HK-2 (cell line): ENCODE results near the gene TMEM132E.
"Not testable (repeated sequence)": the region's sequence is repeated elsewhere in the genome, so short reads cannot be mapped to it uniquely, and the experiment has no call there.

Source experiments
- DNase-seq: peaks from one replicate; pipeline ENCODE4 v3.0.0-alpha.2; 2018; ENCODE audit not compliant: unreplicated experiment

The TMEM132E gene, protein sequence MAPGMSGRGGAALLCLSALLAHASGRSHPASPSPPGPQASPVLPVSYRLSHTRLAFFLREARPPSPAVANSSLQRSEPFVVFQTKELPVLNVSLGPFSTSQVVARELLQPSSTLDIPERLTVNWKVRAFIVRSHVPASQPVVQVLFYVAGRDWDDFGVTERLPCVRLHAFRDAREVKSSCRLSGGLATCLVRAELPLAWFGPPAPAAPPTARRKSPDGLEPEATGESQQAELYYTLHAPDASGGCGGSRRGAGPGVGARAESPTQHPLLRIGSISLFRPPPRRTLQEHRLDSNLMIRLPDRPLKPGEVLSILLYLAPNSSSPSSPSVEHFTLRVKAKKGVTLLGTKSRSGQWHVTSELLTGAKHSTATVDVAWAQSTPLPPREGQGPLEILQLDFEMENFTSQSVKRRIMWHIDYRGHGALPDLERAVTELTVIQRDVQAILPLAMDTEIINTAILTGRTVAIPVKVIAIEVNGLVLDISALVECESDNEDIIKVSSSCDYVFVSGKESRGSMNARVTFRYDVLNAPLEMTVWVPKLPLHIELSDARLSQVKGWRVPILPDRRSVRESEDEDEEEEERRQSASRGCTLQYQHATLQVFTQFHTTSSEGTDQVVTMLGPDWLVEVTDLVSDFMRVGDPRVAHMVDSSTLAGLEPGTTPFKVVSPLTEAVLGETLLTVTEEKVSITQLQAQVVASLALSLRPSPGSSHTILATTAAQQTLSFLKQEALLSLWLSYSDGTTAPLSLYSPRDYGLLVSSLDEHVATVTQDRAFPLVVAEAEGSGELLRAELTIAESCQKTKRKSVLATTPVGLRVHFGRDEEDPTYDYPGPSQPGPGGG (N-terminal part only)

DNA sequence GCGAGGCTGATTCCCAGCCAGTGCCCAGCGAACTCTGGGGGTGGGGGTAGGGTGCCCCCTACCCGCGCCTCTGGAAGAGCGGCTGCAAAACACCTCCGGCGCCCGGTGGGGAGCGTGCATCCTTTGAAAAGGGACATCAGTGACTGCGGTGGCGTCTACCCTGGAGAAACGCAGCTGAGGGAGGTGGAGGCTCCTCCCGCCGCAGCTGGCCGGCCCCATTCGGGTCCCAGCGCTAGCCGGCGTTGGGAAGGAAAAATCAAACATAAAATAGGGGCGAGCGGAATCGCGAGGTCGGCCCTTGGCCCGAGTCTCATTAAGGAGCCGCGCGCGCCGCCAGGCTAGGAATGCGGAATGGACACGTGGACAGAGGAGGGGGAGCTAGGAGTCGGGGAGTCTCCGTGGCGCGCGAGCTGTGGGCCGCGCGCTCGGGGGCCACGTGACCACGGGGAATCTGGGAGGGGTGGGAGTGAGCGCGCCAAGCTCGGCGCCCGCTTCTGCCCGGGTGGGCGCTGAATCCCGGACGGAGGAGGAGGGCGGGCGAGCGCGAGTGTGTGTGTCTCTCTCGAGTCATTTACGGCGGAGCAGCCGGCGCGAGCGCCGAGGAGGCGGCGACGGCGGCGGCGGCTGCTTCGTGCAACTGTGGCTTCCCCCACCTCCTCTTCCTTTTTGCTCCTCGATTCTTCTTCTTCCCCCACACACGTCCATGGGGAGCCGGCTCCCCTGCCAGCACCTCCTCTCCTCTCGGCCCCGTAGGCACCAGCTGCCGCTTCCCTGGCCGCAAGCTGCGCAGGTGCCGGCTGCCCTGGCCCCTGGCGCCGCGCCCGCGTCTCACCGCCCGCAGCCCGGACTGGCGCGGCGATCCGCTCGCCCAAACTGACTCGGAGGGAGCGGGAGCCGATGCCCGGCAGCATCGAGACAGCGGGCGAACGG is at the start of gene TMEM132E:
TSS of gene TMEM132E (plus strand) at position 566 of the 930 bp plus-strand sequence. CDS start 1,495 bp downstream, outside the sequence.
- no peak for DNase-seq

DNA sequence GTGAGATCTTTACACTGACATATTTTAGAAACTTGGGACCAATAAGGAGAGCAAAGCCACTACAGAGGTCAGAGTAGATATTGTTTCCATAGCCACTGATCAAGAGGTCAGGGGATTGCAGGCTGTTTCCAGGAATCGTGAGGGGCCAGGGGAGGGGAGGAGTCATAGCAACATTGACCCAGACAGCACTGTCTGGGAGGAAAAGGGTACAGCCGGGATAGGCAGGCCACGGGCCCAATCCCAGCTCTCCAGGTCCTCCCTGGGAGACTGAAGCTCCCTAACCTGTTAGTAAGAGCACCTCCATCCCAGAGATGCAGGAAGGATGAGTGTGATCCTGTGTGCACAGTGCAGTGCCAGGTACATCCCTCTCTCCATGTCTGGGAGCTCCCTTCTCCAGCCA is 48.5 kb upstream of the TMEM132E start:
- no peak for DNase-seq

DNA sequence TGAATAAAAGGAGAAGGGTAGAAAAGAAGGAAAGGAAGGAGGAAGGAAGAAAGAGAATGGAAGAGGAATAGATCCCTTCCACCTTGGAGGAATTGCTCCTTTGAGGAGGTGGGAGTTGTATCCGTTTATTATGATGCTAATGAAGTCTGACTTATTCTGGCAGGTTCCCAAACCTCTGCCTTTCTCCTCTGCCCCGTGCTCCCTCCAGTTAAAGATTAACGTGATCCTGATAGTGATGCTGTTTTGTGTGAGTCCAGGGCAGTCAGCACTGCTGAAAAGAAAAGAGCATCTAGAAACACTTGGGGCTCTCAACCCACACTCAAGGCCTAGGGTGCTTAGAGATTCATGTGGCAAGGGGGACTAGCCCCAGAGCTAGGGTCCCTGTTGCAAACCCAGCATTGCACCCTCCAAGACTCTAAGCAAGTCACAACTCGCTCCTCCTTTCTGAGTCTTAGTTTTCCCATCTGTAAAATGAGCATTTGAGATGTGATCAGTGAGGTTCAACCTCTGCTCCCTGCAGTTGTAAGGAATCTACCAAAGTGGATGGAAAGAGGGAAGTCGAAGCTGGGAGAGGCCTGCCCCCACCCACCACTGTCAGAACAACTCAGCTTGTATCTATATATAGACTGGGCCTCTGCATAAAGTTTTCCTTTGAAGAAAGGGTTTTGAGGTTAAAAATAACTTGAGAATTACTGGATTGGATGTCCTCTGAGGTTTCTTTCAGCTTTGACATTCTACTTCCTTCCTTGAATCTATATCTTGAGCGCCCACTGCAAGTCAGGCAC is 46.9 kb upstream of the TMEM132E start:
- no peak for DNase-seq

DNA sequence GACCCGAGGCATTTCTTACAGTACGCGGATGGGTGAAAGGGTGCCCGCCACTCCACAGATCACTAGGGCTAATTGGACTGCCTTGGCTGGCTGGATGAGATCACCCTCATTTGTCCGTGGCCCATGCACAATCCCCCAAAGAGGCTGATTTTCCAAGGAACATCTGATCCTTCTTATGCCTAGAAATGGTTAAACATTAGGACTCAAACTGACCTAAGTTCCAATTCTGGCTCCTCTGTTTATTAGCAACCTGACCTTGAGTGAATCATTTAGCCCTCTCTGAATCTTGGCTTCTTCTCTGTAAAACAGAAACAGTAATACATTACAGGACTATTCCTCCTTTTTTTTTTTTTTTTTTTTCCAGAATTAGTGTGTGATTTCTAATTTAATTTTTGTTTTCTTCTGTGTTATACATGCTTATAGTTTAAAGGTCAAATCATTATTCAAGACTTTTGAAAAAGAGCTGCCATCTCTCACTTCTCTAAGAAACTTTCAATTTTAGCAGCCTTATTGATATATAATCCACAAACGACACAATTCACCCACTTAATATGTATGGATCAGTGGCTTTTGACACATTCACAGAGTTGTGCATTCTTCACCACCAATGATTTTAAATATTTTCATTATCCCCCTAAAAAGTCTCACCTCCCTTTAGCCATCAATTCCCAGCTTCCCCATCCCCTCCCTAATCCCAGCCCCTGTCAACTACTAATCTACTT is 45.4 kb upstream of the TMEM132E start:
- DNase-seq, result no peak

DNA sequence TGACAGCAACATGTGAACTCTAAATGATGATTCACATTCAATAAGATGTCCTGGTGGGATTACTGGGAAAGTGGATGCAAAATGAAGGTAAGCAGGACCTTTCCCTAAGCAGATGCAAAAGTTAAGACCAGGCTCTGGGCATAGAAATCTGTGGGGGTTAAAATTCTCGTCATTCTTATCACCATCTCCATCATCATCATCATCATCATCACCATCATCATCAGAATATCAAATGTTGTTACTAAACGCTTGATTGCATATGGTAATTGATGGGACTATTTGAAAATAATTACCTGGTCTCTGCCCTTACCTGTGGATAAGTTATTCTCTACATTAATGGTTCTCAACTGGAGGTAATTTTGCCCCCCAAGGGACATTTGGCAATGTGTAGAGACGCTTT is 41.9 kb upstream of the TMEM132E start:
- no peak for DNase-seq

DNA sequence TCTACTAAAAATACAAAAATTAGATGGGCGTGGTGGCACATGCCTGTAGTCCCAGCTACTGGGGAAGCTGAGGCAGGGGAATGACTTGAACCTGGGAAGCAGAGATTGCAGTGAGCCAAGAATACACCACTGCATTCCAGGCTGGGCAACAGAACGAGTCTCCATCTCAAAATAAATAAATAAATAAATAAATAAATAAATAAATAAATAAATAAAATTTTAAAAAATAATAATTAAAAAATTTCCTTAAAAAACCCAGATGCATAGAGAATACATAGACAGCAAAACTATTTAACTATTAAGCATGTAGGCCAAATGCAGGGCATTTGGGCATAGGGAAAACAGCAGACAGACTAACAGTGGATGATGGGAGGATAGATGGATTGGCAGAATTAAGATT is 40.8 kb upstream of the TMEM132E start:
- not testable (repeated sequence) for DNase-seq

DNA sequence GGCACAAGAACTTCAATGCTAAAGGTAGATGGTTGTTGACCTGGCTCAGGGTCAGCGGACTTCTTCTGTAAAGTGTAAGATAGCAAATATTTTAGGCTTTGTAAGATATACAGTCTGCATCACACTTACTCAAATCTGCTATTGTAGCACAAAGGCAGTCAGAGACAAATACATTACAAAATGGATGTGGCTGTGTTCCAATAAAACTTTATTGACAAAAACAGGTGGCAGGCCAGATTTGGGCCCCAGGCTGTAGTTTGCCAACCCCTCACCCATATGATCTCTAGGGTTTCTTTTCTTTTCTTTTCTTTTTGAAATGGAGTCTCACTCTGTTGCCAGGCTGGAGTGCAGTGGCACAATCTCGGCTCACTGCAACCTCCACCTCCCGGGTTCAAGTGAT is 39.5 kb upstream of the TMEM132E start:
- no peak for DNase-seq

DNA sequence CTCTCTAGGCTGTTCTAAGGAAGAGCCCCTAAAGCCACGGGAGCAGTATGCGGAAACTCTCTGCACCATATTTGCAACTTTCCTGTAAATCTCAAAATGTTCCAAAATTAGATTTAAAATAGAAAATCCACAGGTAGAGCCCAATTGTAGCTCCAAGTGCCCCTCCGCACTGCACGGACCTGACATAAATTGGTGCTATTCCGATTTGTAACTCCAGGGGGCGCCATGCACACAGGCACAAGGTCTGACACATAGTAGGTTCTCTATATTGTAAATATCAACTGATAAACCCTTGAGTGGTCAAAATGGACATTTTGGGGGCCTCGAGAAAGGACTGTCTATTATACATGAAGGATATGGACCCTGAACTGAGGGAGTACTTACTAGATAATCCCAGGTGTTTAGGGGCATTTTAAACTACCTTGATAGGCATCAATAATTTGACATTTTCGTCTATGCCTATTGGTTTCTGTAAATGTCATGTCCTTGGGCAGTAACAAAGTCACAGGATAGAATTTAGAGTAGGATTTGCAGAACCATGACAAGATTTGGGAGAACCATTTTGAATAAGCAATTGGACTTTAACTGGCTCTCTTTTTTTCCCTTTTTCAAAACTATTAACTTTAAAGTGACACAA is 36.6 kb upstream of the TMEM132E start:
- DNase-seq, result no peak

DNA sequence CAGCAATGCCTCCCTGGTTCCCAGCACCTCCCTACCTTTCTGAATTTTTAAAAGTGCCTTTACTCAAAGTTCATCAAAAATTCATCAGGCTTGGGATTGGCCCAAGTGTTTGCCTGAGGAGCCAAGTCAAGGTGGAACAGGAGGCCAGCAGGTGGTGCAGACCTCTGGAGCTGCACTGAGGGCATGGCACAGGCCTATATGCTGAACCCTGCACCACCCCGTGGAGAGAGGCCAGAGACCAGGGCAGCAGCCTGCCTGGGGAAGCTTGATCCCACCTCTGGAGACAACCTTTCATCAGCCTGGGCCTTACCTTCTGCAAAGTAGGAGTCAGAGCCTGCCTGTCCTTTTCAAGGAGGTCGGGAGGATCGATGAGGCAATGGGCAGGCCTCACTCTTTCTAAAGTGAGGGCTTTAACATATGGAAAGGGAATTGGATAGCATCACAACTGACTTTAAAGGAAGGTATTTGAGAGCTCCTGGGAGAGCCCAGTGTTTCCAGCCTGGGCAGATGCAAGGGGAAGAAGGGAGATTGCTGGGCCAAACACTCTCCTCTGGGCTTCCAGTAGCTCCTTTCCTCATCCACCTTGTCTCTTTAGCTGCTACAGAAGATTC is 31.8 kb upstream of the TMEM132E start:
- DNase-seq, result no peak

DNA sequence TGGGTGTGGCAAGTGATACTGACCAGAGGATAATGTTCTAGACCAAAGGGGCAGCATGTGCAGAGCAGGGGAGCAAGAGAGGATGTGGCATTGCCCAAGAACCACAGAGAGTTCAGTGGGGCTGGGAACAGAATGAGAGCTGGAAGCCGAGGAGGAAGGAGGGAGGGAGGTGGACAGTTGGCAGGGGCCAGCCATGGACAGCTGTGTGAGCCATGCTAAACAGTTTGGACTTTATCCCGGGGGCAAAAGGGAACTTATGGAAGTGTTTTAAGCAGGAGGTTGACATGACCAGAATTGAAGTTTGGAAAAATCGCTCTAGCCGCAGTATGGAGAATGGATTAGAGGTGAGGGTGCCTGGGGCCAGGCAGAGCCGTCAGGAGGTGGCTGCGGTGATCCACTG is 29.4 kb upstream of the TMEM132E start:
- no peak for DNase-seq

DNA sequence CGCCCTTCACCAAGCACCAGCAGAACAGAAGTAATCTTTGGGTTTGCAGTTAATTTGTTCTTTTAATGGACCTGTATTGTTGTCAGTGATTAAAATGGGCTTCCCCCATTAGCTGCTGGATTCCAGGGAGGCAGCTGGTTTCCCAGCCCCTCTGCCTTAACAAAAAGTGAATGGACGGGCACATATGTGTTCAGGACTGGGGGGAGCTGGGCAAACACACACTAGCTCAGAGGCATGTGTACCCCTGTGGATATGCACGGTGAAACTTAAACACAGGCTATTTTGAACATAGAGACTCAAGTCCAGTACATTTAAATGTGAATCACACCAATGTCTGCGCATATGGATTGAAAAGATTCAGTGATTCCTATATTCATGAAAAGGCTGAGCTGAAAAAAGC is 25.5 kb upstream of the TMEM132E start:
- no peak for DNase-seq

DNA sequence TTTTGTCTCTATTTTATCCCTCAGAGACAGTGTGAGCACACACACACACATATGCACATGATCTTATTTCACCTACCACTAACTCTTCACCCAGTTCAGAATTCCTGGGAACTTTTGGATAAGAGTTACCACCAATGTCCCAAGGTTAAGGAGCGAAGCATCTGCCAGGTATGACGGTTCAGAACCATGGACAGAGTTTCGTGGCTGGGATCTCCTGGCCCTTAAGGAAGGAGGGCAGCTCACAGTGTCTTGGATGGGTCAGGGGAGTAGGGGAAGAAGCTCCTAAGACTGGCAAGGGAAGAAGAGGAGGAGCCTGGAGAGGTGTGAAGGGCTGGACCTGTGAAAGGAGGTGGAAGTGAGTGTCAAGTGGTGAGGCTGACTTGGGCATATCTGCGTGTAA is 23.0 kb upstream of the TMEM132E start:
- DNase-seq, result no peak

DNA sequence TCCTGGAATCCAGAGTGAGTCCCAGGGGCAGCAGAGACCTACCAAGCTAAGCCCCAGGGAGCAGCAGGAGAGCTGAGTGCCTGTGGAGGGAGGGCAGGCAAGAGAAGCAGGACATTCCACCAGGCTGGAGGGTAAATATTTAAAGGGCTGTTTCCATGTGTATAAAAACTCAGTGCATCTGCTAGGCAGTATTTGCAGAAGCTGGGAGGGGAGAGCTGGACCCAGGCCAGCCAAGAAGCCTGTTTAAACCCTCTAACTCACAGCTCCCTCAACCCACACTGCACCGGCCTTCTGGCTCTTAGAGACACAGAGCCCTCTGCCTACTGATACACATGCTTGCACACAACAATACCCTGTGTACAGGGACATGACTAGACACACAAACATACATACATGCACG is 22.5 kb upstream of the TMEM132E start:
- DNase-seq, result no peak

DNA sequence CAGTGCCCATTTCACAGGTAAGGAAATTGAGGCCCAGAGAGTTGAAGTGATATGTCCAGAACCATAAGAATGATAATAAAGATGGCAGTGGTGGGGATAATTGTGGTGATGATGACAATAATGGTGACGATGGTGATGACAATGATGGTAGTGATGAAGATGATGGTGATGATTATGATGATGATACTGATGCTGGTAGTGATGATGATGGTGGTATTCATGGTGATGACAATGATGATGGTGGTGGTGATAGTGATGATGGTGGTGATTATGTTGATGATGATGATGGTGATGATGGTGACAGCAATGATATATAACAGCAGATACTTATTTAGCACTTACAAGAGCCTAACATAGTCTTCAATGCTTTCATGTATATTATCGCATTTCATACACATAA is 18.1 kb upstream of the TMEM132E start:
- DNase-seq, result no peak

DNA sequence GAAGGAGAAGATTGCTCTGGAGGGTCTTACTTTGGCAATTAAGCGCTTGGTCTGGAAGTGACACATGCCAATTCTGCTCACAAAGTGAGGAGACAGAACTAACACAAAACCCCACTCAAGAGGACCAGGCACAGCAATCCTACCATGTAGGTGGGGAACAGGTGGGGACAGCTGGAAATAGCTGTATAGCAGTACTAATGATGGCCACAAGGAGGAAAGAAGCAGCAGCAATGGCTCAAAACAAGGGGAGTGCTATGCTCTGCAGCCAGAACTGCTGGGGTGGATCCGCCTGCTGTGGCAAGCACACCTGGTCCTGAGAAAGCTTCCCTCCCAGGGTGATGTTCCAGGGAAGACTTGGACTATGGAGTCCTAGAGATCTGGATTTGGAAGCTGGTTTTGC is 17.0 kb upstream of the TMEM132E start:
- DNase-seq, result no peak

DNA sequence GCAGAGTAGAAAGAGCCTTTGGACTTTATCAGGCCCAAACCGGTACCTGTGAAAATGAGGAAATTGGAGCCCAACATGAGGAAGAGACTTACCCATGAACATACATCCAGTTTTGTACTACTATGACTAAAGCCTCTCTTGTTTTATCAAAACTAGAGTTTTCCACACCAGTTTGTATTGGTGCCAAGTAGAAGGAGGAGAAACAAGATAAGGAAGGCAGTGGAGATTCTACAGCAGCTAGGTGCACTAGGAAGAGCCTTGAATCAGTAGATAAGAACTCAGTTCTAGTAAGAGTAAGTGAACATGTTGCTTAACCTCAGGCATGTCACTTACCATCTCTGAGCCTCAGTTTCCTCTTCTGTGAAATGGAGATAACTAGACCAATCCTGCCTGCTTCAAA is 13.7 kb upstream of the TMEM132E start:
- DNase-seq, result no peak

DNA sequence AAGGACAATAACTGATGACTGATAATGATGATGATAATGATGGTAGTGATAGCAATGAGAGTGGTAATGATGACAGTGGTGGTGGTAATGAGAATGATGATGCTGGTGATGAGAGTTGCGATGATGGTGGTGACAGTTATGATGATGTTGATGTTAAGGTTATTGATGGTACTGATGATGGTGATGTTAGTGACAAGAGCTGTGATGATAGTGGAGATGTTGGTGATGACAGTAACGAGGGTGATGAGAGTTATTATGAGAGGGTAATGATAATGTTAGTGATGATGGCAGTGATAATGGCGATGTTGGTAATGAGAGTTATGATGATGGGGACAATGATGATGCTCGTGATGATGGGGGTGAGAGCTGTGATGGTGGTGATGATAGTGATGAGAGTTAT is 13.2 kb upstream of the TMEM132E start:
- no peak for DNase-seq

DNA sequence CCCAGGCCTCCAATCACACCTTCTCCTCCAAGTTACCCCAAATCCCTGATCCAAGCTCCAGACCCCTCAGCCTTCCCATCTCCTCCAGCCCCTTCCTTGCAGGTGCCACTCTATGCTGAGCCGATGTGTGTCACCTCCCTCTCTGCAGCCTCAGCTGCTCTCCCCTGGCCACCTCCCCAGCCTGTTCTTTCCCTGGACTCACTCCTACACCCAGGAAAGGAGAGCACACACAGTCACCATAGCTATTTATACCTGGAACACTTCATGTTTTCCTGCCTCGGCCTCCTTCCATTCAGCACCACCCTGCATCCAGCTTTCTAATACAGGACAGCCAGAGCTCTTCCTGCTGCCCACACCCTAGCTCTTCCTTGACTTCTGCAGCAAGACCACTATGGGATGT is 12.5 kb upstream of the TMEM132E start:
- no peak for DNase-seq

DNA sequence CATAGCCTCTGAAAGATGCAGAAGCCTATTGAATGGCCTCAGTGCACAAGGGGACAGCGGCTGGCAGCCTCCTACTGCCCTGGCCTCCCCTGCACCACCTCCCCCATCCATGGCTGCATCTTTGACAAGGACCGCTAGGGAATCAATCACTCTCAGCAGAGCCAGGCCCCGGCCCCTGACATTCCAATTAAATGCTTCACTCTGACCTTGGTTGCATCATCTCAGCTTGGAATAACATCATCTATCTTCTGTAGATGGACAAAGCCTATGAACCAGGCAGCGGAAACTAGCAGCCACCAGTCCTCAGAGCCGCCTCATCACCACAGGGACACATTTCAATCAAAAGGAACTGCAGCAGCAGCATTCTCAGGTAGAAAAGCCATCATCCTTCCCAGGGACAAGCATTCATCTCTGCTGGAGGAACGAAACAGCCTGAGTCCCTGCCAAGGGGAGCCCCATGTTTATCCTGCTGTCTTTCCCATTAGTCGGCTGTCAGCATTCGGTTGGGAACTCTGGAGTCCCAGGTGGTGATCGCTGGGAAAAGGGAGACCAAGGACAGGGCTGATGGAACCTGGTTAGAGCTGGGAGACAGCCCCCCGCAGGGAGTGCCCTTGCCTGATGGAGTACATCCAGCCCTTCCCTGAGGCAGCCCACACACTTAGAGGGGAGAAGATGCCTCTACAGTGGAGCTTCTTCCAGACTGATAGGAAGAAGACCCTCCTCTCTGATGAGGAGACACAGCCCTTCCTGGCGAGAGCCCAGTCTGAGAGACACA is 11.5 kb upstream of the TMEM132E start:
- no peak for DNase-seq
